ENCODE measurements around the gene CIC.

DNA sequence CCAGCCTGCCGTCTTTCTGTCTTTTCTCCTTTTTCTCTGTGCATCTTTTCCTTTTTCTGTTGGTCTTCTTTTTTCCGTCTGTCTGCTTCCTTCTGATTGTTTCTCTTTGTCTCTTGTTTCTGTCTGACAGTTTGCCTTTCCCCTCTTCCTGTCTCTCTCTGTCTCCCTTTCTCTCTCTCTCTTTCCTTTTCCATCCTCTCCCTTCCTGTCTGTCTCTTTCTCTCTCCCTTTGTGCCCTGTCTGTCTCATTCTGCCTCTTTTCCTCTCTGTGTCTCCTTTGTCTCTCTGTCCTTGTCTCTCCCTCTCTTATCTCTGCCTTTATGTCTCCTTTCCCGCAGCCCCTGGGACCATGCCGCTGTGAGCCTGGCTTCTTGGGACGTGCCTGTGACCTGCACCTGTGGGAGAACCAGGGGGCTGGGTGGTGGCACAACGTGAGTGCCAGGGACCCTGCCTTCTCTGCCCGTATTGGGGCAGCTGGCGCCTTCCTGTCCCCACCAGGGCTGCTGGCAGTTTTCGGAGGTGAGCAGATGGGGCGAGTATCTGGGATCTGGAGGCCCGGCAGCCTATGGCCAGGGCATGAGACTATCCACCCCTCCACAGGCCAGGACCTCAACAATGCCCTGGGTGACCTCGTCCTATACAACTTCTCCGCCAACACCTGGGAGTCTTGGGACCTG, 65.8 kb downstream of the CIC start:
- no peak for TF ChIP-seq POLR2AphosphoS5 (IDR thresholded peaks at IDR 0.05)
- no peak for TF ChIP-seq POLR2A (IDR thresholded peaks at IDR 0.05)
- no peak for TF ChIP-seq CTCF (IDR thresholded peaks at IDR 0.05)
- no peak for TF ChIP-seq EP300 (IDR thresholded peaks at IDR 0.05)
